Frontal cortex (tissue), 4 donors: ENCODE data around the gene ZFP3. TPM values are rescaled to one million over a fixed set of nuclear protein-coding genes. Genes with fewer than 3 reads are reported as not detected.
"Not testable (repeated sequence)": the region's sequence is repeated elsewhere in the genome, so short reads cannot be mapped to it uniquely, and the experiment has no call there.

Source experiments
- DNase-seq, 2 donors: peaks; one replicate each; pipeline ENCODE4 v3.0.0; 2012; ENCODE audit warnings: low spot score in 2 of 2
- FAIRE-seq: peaks from 2 replicates; lab custom pipeline; 2012; peaks lifted over from hg19 to GRCh38; lab: Jason Lieb, UNC
- small RNA-seq: library from RNA; depleted of rRNA; stranded (forward); fragments of <200 nt; gene quantifications from one replicate; pipeline ENCODE3, GENCODE V24; 2014
- total RNA-seq: library from RNA; depleted of rRNA; stranded (reverse); fragments of >200 nt; gene quantifications from one replicate; pipeline ENCODE4 v1.2.3, GENCODE V29; 2014
- donor health status: control.
- donor health status: control.
- donor health status: control.

Gene ZFP3
- total RNA-seq, 1 donor from 2014 or later: 9.4 TPM

DNA sequence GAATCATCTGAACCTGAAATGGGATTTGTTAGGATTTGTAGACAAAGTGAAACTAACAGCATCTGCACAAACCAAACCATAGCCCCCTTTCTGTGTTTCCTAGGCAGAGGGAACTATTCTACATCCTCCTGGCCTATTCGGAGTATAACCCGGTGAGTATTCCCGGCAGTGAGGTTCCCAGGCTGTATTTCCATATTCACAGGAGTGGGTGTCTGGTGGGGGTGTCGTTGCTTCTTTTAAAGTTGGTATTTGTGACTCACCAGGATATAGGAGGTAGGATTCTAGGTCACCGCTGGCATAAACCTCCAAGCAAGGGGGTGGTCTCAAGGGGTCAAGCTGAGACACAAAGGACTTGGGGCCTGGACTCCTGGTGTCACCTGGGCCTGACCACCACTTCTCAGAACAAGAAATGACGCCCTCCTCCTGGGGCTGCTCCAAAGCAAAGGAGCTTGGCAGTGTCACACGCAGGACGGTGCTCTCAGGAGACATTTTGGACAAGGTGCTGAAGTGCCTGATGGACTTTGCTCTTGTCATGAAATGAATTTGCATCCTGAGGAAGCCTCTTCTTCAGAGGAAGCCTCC lies 57.0 kb downstream of the ZFP3 start:
- not testable (repeated sequence) for DNase-seq, FAIRE-seq

GRCh38 chr17:5135726-5136579 lies 57.7 kb downstream of the ZFP3 start:
- DNase-seq (no peak), FAIRE-seq (no peak)

DNA sequence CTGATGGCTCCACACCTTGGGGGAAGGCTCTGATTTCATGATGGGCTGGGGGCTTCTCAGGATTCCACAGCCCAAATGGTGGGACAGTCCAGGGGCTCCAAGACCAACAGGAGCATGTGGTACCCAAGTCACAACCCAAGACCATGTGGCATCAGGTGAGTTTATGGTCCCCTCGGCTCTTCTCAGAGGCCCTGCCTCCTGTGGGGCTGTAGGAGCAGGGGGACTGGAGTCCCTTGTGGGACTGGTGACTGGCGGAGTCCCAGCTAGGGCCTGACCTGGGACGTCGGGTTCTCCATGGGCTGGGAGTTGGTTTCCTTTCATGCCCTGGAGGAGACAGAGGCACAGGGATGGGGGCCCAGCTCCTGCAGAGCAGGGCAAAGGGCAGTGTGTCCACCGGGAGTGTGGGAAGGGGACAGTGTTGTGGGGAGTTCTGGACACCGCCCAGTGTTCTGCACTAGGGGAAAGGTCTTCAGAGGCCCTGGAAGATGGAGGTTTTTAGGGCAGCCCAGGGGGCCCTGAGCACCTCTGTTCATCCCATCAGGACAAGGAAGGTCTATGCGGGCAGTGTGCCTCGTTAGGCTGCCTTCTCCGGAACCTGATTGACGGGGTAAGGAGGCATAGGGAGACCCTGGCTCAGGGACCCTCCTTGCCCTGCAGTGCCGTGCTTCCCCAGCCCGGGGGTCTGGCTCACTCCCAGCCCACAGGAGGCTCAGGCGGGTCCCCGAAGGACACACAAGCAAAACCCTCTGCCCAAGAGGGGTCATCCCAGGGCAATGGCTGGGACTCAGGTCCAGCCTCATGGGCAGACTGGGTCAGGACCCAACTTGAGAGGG lies 58.5 kb downstream of the ZFP3 start:
- FAIRE-seq: not testable (repeated sequence)

GRCh38 chr17:5137511-5138197 lies 59.4 kb downstream of the ZFP3 start:
- FAIRE-seq, DNase-seq: not testable (repeated sequence)

More for the DNA sequence above, 58.5 kb downstream of the ZFP3 start:
- not testable (repeated sequence) for DNase-seq

DNA sequence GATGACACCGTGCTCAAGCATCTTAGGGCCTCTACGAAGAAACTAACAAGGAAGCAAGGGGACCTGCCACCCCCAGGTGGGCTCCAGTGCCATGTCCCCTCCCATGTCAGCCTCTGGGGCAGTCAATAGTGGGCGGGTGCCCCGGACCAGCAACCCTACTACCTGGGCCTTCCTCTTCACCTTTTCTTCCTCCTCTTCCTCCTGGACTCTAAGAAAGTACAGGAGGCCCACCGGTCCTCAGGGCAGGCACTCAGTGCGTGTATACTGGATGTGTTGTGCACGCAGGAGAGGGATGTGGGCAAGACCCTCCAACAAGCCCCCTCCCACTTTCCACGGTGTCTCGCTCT lies 59.9 kb downstream of the ZFP3 start:
- not testable (repeated sequence) for FAIRE-seq, DNase-seq

- FAIRE-seq: no peak
- no peak for DNase-seq
Measured at GRCh38 chr17:5138616-5139457, 60.6 kb downstream of the ZFP3 start.

DNA sequence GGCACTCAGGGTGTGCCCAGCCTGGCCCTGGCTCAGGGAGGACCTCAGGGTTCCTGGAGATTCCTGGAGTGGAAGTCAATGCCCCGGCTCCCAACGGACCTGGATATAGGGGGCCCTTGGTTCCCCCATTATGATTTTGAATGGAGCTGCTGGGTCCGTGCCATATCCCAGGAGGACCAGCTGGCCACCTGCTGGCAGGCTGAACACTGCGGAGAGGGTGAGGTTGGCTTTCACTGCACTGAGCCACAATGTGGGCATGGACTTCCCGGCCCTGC lies 61.1 kb downstream of the ZFP3 start:
- FAIRE-seq: no peak
- DNase-seq: no peak

DNA sequence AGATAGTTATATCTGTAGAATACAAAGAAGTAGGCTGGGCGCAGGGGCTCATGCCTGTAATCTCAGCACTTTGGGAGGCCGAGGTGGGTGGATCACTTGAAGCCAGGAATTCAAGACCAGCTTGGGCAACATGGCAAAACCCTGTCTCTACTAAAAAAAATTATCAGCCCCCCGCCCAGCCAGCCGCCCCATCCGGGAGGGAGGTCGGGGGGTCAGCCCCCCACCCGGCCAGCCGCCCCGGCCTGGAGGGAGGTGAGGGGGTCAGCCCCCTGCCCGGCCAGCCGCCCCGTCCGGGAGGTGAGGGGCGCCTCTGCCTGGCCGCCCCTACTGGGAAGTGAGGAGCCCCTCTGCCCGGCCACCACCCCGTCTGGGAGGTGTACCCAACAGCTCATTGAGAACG lies 64.6 kb downstream of the ZFP3 start:
- not testable (repeated sequence) for DNase-seq, FAIRE-seq

Small RNA genes lying within 50 kb of the gene (small RNA-seq; reads per million reads assigned to genes)
- not detected for gene AC012146.4

Other genes with a start within 250 kb of the ZFP3 start
- 15.9 TPM for gene MINK1, start 245.1 kb upstream of the ZFP3 start, total RNA-seq
- 2.4 TPM for gene C17orf107, start 178.9 kb upstream of the ZFP3 start, total RNA-seq
- 0.82 TPM for gene CHRNE, start 175.4 kb upstream of the ZFP3 start, total RNA-seq
- gene GP1BA, start 146.2 kb upstream of the ZFP3 start, total RNA-seq: not detected
- 59.1 TPM for gene SLC25A11, start 138.4 kb upstream of the ZFP3 start, total RNA-seq
- gene RNF167, start 138.2 kb upstream of the ZFP3 start, total RNA-seq: 13.0 TPM
- 69.3 TPM for gene PFN1, start 129.9 kb upstream of the ZFP3 start, total RNA-seq
- gene ENO3, start 127.3 kb upstream of the ZFP3 start, total RNA-seq: 0.82 TPM
- 27.7 TPM for gene SPAG7, start 110.7 kb upstream of the ZFP3 start, total RNA-seq
- 3.3 TPM for gene CAMTA2, start 90.8 kb upstream of the ZFP3 start, total RNA-seq
- not detected for gene INCA1, start 80.9 kb upstream of the ZFP3 start, total RNA-seq
- gene KIF1C, start 80.5 kb upstream of the ZFP3 start, total RNA-seq: 10.2 TPM
- not detected for gene SLC52A1, start 43.0 kb upstream of the ZFP3 start, total RNA-seq
- 17.1 TPM for gene ZNF232, start 33.4 kb downstream of the ZFP3 start, total RNA-seq
- gene USP6, start 37.6 kb downstream of the ZFP3 start, total RNA-seq: under 0.01 TPM
- gene ZNF594, start 113.4 kb downstream of the ZFP3 start, total RNA-seq: 26.9 TPM
- under 0.01 TPM for gene SCIMP, start 156.4 kb downstream of the ZFP3 start, total RNA-seq
- 90.9 TPM for gene RABEP1, start 203.8 kb downstream of the ZFP3 start, total RNA-seq